ENCODE results near the gene AOPEP.

GRCh38 chr9:94913550-94913949 is 187.1 kb downstream of the AOPEP start:
- TF ChIP-seq CTCF (conservative IDR thresholded peaks at IDR 0.05 in 1 of 2, IDR thresholded peaks at IDR 0.05 in 1 of 2; ENCODE audit: extremely low read depth in 1 of 2, insufficient read depth in 1 of 2, low read depth in 1 of 2, low read length in 2 of 2), result no peak
- TF ChIP-seq EZH2 (IDR thresholded peaks at IDR 0.05; ENCODE audit: borderline replicate concordance, low read length), result no peak

Data from mammary epithelial cell (primary cell).